Germinal center (tissue), 1 donor: ENCODE data around the gene PRX.
"Not testable (repeated sequence)": the region's sequence is repeated elsewhere in the genome, so short reads cannot be mapped to it uniquely, and the experiment has no call there.

ENCODE experiments used
- DNase-seq: peaks from one replicate; pipeline ENCODE4 v3.0.0; 2012; ENCODE audit warnings: mixed read lengths, low spot score

Gene PRX

GRCh38 chr19:40433391-40434216, 20.4 kb upstream of the PRX start:
- DNase-seq = peak; percentile 76

DNA sequence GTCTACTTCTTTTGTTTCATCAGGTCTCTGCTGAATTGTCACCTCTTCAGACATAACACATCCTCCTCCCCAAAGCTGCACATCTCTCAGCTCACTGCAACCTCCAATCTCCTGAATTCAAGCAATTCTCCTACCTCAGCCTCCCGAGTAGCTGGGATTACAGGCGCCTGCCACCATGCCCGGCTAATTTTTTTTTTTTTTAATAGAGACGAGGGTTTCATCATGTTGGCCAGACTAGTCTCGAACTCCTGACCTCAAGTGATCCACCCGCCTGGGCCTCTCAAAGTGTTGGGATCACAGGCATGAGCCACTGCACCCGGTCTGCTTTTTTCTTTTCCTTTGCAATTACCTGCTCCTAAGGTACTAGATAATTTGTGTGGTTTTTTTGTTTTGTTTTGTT, 19.6 kb upstream of the PRX start:
- DNase-seq = not testable (repeated sequence)

- no peak for DNase-seq
These were observed 18.5 kb upstream of the PRX start for GRCh38 chr19:40431698-40432097.

DNA sequence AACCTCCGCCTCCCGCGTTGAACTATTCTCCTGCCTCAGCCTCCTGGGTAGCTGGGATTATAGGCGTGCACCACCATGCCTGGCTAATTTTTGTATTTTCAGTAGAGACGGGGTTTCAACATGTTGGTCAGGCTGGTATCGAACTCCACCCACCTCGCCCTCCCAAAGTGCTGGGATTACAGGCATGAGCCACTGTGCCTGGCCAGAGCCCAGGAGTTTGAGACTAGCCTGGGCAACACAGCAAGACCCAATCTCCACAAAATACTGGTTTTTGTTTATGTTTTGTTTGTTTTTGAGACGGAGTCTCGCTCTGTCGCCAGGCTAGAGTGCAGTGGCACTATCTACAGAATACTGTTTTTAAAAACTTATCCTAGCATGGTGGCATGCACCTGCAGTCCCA, 17.1 kb upstream of the PRX start:
- not testable (repeated sequence) for DNase-seq

GRCh38 chr19:40428197-40428596, 15.0 kb upstream of the PRX start:
- DNase-seq = not testable (repeated sequence)

GRCh38 chr19:40425450-40426287, 12.5 kb upstream of the PRX start, which contains the start of gene SERTAD1:
TSS of gene SERTAD1 (minus strand) at chr19:40425992. CDS start at chr19:40423546, 2,446 bp downstream.
- DNase-seq = peak; percentile 99

GRCh38 chr19:40424637-40425449, 11.7 kb upstream of the PRX start:
- no peak for DNase-seq

- DNase-seq = no peak
These were observed 10.8 kb upstream of the PRX start for GRCh38 chr19:40423938-40424337.

GRCh38 chr19:40422748-40423566, 9.8 kb upstream of the PRX start:
- no peak for DNase-seq

DNA sequence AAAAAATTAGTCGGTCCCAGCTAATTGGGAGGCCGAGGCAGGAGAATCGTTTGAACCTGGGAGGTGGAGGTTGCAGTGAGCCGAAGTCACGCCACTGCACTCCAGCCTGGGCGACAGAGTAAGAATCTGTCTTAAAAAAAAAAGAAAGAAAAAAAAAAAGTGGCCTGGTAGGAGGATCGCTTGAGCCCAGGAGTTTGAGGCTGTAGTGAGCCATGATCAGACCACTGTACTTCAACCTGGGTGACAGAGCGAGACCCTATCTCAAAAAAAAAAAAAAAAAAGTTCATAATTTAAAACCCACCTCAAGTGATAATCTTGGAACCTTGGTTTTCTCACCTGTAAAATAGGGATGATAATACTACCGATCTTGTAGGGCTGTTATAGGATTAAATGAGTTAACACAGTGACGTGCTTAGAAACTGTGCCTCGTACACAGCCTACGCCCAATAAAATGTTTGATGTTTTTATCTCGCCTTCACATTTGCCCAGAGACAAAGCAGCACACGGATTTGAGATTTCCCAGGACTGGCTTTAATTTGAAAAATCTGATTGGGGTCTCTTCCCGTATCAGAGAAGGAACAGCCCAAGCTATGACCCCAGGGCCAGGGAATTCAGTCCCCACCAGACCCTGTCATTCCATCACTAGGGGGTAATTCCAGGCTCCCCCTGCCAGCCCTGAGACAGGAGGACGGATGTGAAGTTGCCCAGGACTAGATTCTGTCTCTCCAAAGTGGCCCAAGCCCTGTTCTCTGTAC, 9.0 kb upstream of the PRX start:
- DNase-seq = no peak

DNA sequence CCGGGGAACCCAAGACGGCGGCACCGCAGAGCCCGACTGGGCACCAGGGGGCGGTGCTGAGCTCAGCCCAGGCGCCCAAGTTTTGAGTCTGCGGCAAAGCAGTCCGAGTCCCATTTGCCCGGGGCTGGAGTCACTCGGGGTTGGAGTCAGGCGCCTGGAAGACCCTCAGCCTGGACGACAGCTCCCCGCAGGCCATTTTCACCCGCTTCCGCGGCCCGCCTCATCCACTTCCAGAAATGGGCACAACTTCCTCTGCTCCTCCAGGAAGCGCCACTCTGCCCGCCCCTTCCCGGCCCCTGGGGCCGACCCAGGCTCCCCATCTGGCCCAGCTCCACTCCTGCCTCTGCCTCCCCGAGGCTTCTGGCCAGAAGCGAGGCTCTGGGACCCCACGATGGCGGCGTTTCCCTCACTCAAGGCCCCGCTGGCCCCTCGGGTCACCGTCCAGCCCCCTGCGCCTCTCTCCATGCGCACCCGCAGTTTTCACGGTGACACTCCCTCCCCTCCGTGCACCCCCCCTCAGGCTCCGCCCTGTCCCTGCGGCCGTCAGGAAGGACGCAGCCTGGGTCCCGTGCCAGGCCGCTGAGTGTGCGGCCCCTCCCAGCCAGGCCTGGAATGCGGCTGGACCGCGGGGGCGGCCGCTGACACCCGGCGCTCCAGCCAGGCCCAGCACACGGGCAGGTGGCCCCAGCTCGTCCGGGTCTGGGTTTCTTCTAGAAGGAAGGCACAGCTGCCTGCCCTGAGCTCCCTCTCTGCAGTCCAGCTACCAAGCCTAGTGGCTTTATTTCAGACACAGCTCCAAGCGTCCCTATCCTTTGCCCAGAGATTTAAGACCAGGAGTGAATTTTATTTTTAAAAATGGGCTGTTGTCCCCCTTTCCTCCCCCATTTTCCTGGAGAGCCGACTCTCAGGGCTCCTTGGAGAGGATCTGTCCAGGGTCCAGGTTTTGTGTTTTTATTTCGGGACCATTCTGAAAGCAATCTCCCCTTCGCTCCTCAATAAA, 7.9 kb upstream of the PRX start:
- peak; percentile 75 for DNase-seq

- no peak for DNase-seq
These were observed 7.2 kb upstream of the PRX start for GRCh38 chr19:40420451-40420765.

DNA sequence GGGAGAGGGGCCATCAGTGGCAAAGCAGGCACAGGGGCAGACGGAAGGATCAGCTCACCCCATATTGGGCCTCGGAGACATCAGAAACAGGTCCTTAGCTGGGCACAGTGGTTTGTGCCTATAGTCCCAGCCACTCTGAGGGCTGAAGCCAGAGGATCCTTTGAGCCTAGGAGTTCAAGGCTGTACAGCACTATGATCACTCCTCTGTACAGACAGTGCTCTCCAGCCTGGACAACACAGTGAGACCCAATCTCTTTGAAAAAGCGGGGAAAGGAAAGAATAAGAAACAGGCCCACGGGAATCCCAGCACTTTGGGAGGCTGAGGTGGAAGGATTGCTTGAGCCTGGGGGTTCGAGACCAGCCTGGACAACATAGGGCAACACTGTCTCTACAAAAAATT, 6.6 kb upstream of the PRX start:
- no peak for DNase-seq

DNA sequence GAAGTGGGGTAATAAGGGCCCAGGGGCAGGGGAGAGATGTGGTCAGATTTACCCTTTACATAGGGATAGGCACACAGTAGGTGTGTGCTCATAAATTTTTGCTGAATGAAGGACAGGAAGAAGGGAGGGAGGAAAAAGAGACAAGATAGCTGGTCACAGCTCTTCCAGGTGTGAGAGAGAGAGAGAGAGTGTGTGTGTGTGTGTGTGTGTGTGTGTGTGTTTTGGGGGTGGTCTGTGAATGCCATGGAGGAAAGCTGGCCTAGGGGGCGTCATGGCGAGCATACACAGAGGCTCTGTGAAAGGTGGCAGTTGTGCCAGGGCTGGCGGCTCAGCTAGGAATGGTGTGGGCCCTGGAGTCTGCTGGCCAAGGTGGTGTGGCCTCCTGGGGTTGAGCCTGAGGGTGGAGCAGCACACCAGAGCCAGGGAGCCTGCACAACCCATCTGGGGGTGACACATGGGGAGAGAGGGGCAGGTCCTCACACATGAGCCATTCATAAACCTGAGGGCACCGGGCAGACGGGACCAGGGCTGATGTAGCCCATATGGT, 6.0 kb upstream of the PRX start:
- DNase-seq = no peak

GRCh38 chr19:40418040-40418439, 4.9 kb upstream of the PRX start:
- DNase-seq = no peak

DNA sequence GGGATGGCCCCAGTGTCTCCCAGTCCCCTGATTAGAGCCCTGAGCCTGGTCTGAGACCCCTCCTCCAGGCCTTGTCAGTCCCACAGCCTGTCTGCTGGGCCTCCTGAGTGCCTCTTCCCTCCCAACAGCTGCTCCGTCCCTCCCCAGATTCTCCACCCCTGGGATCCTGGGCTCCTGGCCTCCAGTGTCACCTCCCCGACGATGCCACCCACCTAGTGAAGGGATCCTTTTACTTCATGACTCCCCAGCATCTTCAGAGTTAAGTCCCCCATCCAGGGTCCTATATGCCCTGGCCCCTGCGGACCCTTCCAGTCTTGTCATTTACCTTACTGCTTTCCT, 4.4 kb upstream of the PRX start:
- DNase-seq = no peak

- DNase-seq = no peak
These were observed 3.9 kb upstream of the PRX start for GRCh38 chr19:40416918-40417642.

GRCh38 chr19:40415768-40416167, 2.6 kb upstream of the PRX start:
- DNase-seq = no peak
